GM20431 (cell line): ENCODE data around the gene ZNF367.

Source experiments
- in situ Hi-C: fragments of 300-500 bp; cut with MseI, MboI; formaldehyde crosslinking; loops from one replicate; pipeline ENCODE4 v1.15.0; 2020; ENCODE audit warnings: low sequenced_read_pairs; ENCODE audit not compliant: unreplicated experiment

Gene ZNF367

DNA sequence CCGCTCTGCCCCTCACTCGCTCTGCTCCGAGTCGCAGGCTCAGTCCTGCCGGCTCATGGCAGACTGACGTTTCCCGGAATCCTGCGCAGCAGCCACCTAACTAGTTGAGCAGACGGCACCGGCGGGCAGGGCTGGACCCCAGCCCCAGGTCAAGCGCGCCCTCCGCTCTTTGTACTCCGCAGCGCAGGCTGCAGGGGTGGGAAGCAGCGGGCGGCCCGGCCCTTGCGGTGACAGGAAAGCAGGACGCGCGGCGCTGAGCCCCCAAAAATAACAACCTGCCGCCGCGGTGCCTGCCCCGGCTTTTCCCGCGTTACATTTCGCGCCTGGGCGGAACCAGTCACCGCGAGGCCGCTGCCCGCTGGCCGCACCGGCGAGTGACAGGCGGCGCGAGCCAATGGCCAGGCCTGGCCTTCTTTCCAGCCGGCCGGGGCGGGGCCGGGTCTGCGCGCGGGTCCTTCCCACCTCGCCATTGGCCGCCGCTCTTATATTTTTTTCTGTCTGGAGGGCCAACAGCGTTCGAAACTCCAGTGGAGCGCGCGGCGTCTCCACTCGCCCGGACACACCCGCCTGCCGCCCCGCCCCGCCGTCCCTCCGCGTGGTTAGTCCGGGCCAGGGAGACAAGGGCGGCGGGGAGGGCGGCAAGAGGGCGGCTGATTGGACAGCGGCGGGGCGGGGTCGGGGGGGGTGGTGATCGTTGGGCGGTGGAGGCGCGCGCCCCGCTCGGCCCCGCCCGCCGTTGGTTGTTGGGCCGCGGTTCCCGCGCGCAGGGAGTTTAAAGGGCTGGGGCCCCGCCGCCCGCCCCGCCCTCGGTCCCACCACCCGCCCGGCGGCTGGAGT lies at the start of gene ZNF367:
Gene ZNF367 (minus strand): TSS at position 288 of the 837 bp plus-strand sequence. CDS start 338 bp downstream, outside the sequence.
- in situ Hi-C loops, result no loop called here

DNA sequence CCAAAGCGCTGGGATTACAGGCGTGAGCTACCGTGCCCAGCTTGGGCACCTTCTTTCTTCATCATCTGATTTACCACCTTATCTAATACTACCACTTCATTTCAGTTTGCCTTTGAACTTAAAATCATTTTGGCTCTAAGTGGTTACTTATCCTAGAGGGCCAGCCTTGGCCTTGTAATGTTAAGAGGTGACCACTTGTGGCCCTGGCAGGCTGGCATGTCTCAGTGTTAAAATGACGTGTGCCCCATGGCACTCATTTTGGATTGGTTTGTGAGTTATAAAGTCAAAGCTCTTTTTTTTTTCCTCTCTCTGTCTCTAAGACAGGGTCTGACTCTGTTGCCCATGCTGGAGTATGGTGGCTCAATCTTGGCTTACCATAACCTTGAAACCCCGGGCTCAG lies 49.6 kb upstream of the ZNF367 start:
- in situ Hi-C loops, result no loop called here

DNA sequence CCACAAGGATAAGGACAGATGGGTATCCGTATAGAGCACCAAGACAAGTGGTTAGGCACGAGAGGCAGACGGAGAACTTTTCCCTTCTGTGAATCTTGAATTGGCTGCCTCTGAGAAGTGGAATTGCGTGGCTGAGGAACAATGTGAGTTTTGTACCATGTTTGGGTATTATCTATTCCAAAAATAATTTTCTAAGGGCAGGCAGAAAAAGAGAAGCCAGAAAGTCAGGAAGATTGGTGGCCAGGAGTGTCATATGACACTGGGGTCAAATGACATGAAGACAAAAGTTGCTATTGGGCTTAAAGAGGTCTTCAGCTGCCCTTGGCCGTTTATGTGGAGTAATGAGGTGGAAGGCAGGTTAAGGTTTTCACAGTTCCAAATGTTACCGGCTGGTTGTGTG lies 46.3 kb upstream of the ZNF367 start:
- in situ Hi-C loops, result no loop called here

DNA sequence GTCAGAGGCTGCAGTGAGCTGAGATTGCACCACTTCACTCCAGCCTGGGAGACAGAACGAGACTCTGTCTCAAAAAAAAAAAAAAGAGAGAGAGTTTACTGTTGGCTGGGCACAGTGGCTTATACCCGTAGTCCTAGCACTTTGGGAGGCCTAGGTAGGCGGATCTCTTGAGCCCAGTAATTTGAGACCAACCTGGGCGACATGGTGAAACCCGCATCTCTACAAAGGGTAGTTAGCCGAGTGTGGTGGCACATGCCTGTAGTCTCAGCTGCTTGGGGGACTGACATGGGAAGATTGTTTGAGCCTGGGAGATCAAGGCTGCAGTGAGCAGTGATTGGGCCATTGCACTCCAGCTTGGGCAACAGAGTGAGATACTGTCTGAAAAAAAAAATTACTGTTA lies 44.4 kb upstream of the ZNF367 start:
- in situ Hi-C loops, result no loop called here

DNA sequence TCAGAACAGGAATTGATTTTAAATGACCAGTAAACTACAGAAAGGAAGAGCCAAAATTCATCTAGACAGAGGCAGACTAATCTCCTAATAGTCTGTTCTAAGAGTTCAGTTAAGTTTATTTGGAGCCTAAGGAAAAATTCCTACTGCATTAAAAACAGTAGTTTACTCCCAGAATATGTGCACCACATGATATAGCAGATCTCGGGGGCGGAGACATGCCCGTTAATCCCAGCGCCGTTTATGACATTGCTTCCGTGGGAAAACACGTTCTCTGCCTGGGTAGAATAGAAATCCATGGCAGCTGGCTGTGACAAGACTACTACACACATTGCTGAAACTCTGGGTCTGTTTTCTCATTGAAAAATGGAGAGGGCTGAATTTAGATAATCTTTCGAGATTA lies 43.2 kb upstream of the ZNF367 start:
- in situ Hi-C loops, result no loop called here

DNA sequence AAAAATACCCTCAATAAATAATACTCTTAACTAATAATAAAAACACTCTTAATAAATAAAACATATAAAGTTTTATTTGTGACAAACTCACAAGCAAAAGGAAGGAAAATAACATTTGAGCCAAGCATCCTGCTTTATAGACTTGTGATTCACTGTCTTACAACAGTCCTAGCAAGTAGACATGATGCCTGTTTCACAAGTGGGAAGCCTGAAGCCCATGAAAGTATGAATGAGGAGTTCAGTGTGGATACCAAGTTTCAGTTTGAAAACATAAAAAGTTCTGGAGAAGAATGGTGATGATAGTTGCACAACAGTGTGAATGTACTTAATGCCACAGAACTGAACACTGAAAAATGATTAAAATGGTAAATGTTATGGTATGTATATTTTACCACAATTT lies 42.7 kb upstream of the ZNF367 start:
- in situ Hi-C loops, result no loop called here

DNA sequence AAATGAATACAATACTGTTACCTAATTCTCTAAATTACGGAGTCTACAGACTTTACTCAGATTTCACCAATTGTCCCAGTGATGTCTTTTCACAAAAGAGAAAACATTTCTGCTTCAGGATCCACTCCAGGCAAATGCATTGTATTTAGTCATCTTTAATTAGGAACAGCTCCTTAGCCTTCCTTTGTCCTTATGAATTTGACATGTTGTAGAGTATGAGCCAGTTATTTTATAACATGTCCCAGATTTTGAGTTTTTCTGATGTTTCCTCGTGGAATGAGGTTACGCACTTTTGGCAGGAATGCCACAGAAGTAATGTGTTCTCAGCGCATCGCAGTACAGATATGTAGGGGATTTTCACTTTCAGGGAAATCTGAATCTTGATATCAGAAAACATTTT lies 42.3 kb upstream of the ZNF367 start:
- in situ Hi-C loops, result no loop called here

DNA sequence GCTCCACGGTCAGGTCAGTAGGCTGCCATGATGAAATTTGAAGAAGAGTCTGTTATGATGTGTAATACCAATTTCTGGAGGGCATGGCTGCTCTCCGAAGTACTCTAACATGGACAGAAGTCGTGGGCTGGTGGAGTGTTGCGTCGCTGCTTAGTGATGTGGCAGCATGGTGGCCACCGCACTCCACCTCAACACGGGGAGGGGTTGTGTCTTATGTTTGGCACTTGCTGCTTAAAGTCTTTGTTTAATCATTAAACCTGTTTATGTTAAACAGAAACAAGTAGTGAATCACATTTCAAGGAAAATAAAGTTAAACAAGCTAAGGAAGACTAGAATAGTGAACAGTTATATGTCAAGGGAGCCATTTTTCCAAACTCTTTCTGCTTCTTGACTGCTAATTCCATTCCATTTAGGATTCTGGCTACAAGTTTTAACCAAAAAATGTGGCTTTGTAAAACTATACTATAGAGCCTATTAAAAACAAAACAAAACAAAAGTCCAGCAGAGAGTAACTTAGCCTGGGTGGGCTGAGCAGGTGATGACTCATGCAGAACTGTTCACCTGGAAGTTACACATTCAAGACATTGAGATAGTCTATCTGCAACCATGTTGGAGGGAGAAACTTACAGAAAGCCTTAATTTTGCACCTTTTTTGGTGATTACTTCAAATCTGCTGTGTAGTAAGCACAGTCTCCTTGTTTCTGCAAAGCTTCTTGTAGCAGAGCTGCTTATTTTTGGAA lies 41.3 kb upstream of the ZNF367 start:
- in situ Hi-C loops, result no loop called here

DNA sequence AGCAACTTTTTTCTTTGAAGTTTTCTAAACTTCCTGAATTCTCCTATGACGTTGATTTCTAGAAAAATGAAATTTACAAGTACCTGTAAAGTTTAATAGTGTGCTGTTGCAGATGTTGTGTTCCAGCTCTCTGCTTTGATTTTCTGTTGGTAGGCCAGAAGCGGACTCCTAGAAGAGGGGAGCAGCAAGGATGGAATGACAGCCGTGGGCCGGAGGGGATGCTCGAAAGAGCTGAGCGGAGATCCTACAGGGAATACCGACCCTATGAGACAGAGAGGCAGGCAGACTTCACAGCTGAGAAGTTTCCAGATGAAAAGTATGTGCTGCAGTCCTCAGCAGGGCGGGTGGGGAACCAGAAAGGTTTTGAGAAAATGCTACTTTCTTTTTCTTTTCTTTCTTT lies 40.1 kb upstream of the ZNF367 start:
- in situ Hi-C loops, result no loop called here

DNA sequence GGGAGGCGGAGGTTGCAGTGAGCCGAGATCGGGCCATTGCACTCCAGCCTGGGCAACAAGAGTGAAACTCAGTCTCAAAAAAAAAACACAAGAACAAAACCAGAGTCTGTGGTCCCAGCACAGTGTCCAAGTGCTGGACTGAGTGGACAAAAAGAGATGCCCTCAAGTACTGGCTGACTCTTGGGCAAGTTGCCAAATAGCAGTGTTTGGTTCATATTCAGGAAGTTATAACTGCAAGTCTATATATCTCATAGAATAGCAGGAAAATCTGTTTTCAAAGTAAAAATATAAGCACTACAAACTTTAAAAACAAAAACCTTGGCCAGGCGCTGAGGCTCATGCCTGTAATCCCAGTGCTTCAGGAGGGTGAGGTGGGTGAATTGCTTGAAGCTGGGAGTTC lies 39.1 kb upstream of the ZNF367 start:
- in situ Hi-C loops, result no loop called here

DNA sequence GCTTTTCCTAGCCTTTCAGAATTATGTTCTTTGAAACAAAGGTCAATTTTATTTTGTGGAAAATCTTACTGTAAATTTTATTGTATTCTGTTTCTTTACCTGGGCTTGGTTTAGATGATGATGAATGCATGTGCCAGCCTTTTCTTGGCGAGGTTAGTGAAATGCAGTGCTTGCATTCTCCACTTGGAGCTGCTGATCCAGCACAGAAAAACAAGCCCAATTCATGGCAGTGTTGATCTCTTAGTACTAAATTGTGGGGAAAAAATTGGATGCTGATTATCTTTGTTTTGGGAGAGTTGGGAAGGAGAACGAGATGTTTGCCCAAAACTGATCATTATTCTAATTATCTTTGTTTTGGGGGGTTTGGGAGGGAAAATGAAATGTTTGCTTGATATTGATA lies 35.5 kb upstream of the ZNF367 start:
- in situ Hi-C loops, result no loop called here

DNA sequence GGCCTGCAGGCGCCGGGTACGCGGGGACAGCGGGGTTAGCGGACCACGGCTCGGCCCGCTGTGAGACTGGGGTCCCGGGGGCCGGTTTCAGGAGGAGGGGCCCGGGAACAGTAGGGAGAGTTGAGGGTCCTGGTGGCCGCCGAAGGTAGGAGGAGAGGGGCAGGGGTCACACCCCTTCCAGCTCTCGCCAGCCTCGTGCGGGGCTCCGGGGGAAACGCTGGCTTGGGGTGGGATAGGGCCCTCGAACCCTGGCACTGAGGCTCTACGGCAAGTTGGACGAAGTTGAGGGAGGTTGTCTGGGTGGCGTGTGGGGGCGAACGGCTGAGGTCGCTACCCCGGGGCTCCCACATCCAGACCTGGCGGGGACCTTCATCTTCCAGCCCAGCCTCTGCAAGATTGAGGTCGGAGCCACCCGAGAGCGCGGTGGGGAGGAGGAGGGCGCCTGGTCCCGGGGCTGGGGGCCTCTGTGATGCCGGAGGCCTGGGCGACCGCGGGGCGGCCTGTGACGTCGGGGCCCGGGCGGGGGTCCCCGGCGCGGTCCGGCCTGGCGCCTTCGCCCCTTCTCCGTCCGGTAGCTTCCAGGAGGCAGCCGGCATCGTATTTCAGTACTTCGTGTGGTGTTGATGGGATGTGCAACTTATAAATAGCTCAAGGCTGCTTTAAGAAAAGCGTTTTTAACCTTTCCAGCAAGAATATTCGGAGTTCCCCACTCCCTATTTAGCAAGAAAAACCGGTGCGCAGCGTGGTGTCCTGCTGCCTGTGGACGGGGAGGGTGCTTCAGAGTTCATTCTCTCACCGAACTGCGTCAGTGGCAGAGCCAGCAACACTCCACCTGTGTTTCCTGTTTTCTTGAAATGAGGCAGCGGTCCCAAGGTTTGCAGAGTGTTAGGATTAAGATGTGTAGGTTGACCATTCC lies 32.7 kb upstream of the ZNF367 start:
- in situ Hi-C loops, result no loop called here

DNA sequence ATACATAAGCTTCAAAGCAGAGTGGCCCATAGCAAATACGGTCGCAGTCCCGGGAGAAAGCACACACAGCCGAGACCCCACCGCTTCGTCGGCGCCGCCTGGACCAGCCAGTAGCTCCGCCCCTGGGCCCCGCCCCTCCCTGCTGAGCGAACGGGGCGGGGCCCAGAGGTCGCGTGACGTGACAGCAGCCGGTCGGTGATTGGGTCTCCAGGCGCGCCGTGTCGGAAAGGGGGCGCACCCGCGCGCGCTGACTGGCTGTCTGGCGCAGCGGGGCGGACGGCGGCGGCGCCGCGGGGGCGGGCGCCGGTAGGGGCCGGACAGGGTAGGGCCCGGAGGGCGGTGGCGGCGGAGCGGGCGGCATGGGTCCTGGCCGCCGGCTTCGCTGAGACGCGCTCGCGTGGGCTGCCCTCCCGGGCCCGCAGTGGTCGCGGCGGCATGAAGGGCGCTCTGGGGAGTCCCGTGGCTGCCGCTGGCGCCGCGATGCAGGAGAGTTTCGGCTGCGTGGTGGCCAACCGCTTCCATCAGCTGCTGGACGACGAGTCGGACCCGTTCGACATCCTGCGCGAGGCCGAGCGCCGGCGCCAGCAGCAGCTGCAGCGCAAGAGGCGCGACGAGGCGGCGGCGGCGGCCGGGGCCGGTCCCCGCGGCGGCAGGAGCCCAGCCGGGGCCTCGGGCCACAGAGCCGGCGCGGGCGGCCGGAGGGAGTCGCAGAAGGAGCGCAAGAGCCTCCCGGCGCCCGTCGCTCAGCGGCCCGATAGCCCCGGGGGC lies 31.9 kb upstream of the ZNF367 start, which contains the start of gene HABP4:
Gene HABP4 (plus strand): TSS at position 325 of the 768 bp plus-strand sequence. CDS start 111 bp downstream, at position 436.
- in situ Hi-C loops, result loop anchor here (25.0 kb wide), 1 partner anchor 212 kb away; the partner anchor contains the start of gene PRXL2C

DNA sequence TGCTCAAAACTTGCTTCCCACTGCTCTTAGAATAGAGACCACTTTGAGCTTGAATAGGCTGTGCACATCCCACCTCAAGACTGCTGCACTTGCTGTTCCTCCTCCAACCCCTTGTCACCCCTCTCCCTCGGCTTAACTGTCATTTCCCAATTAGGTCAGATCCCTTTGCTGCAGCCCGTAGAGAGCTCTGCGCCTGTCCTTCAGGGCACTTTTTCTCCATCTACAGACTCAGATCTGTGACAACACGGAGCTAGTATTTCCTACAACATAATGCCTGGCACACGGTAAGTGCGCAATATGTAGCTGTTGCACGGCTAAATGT lies 31.3 kb upstream of the ZNF367 start:
- in situ Hi-C loops, result loop anchor here (25.0 kb wide), 1 partner anchor 213 kb away; the partner anchor contains the start of gene PRXL2C

DNA sequence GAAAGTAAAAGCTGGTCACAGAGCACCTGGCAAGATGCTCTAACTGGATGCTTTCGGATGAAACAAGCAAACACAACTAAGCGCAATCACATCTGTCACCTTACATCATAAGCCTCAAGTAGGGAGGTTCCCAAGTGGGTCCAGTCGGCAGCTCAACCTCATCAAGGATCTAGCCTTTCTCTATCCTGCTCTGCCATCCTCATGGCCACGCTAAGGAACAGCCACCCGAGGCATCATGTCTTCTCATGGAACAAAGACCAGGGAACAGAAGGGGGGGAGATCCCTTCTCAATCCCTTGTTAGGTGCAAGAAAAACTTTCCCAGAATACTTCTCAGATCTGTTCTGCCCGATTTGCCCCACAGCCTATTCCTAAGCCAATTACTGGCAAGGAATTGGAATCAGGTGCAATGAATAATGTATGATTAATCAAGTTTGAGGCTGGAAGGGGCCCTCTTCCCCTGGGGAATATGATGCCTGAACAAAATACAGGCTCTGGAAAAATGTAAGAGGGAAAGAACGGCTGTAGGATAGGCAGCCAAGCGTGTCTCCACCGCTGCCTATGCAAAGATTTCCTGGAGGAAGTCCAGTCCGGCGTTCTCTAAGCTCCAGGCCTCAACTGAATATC lies 30.5 kb upstream of the ZNF367 start:
- in situ Hi-C loops, result loop anchor here (25.0 kb wide), 1 partner anchor 214 kb away; the partner anchor contains the start of gene PRXL2C

DNA sequence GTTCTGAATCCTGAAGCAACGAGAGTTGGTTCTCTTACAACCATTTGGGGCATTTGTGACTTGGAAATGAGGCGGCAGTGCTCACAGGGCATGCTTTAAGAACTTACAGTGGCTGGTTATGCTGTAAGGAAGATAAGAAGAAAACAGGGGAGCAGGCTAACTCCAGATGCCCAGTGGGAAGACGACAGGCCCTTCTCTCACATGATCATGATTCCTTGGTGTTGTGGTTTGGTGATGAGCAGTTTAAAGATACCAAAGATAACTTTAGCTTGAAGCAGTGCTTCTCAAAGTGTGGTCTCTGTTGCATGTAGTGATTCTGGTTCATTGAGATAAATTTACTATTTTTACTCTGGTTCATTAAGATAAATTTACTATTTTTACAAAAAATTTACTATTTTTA lies 29.2 kb upstream of the ZNF367 start:
- in situ Hi-C loops, result loop anchor here (25.0 kb wide), 1 partner anchor 215 kb away; the partner anchor contains the start of gene PRXL2C

DNA sequence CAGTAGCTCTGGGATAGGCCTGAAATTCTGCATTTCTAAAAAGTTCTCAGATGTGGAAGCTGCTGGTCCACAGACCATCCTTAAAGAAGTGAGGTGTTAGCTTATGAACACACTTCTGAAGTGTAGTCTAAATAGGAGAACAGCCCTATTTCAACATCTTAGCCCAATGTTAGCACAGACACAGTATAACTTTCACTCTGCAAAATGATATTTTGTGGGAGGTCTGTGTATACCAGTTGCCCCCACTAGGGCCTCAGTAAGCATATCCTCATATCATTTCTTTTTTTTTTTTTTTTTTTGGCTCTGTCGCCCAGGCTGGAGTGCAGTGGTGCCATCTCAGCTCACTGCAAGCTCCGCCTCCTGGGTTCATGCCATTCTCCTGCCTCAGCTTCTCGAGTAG lies 24.3 kb upstream of the ZNF367 start:
- in situ Hi-C loops, result loop anchor here (25.0 kb wide), 1 partner anchor 220 kb away; the partner anchor contains the start of gene PRXL2C

DNA sequence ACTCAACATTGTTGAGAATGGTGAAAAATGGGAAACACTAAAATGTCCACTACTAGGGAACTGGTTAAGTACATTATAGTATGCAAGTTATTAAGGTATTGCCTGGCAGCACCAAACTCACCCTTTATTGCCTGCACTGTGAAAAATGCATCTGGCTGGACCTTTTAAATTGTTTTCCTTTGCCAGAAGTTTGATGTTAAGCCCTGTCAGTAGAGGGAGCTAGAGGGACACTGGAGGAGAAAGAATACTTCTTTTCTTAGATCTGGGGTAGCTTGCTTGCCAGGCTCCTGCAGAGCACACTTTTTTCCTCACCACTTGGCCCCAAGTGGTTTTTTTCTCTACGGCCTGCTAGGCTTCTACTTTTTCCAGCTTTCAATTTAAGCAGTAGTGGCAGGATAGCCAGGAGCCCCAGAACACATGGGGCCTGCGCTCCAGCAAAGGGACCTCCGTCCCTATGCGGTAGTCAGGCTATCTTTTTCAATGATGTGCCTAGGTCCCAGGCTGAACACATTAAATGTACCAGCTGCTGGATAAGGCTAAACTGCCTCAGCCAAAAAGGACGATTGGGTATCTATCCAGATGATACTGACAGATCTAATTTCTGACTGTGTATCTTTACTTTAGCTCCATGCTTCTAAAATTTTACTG lies 23.8 kb upstream of the ZNF367 start:
- in situ Hi-C loops, result loop anchor here (25.0 kb wide), 1 partner anchor 220 kb away; the partner anchor contains the start of gene PRXL2C
